ENCODE results near the gene ITM2C.

DNA sequence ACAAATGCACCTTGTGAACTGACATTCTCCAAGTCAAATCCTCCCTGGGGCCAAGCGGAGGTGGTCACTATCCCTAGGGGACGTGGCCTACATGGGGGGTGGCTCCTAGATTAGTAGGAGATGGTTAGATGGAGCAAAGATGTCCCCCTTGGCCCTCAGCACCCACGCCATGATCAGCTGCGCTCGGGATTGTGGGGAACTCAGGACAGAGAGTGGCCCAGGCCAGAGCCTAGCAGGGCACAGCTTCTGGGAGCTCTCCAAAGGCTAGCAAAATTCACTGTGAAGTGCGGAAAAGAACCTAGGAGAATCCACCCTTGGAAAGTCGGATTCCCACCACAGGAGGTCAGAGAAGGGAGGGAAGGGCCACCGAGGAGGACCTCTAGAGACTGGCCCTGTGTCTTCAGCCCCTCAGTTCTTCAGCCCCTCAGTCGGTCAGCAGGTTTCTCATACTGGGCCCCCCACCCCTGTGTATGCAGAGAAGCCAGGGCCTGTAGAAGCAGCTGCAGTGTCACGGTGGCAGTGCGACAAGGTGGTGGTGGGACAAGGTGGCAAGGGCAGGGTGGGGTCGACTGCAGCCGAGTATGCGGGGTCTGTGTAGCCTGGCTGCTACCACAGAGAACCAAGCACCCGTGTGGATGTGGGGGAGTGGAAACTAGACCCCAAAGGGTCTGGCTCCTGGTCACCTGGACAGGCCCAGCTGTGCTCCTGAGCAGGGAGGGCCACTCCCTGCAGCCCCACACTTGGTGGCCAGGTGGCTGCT lies 41.9 kb downstream of the ITM2C start:
- TF ChIP-seq, protein P1, sequence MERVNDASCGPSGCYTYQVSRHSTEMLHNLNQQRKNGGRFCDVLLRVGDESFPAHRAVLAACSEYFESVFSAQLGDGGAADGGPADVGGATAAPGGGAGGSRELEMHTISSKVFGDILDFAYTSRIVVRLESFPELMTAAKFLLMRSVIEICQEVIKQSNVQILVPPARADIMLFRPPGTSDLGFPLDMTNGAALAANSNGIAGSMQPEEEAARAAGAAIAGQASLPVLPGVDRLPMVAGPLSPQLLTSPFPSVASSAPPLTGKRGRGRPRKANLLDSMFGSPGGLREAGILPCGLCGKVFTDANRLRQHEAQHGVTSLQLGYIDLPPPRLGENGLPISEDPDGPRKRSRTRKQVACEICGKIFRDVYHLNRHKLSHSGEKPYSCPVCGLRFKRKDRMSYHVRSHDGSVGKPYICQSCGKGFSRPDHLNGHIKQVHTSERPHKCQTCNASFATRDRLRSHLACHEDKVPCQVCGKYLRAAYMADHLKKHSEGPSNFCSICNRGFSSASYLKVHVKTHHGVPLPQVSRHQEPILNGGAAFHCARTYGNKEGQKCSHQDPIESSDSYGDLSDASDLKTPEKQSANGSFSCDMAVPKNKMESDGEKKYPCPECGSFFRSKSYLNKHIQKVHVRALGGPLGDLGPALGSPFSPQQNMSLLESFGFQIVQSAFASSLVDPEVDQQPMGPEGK (CRISPR knock-in tag; IDR thresholded peaks at IDR 0.05): no peak
- TF ChIP-seq ZNF205 (CRISPR knock-in tag; IDR thresholded peaks at IDR 0.05) (no peak), ZZZ3 (CRISPR knock-in tag; IDR thresholded peaks at IDR 0.05; ENCODE audit: borderline replicate concordance) (no peak), EZH2 (conservative IDR thresholded peaks at IDR 0.05; ENCODE audit: low read depth, low read length) (no peak), PHF8 (CRISPR knock-in tag; IDR thresholded peaks at IDR 0.05) (no peak)
